ENCODE measurements around the gene LMF1.

LMF1 gene

DNA sequence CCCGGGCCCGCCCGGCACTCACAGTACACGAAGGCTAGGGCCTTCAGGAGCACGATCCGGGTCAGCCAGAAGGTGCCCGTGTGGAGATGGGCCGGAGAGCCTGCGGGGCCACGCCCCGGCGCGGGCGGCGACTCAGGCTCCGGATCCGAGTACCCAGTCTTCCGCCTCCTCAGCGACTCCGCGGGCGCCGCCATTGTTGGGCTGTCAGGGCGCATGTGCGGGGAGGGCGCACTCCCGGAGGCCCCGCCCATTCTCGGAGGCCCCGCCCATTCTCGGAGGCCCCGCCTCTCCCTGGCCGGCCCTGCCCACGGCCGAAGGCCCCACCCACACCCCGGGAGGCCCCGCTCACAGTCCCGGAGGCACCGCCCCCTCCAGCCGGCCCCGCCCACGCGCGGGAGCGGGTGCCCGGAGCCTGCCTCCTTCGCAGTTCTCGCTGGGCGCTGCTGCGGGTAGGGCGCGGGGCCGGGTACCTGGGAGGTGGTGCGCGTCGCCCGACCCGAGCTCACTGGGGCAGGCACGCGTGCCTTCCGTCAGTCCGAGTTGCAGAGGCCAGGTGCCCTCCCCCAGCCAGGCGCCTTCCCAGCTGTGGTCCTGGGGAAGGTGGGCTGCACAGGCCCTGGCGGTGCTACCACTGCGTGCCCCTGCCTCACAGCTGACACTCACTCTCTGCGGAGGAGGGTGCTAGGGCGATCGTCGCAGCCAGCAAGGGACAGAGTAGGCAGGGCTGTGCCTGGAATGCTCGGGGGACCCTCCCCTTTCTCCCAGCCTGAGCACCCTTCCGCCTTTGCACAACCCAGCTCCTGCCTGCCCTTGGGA is at the start of gene LMF1:
LMF1 (minus strand) TSS at position 219 of the 816 bp plus-strand sequence; CDS start at position 215, 4 bp downstream.
- peak; percentile 94 for DNase-seq (ENCODE audit: low spot score)

GRCh38 chr16:1020091-1020399 is 49.3 kb upstream of the LMF1 start:
- DNase-seq (ENCODE audit: low spot score): no peak

DNA sequence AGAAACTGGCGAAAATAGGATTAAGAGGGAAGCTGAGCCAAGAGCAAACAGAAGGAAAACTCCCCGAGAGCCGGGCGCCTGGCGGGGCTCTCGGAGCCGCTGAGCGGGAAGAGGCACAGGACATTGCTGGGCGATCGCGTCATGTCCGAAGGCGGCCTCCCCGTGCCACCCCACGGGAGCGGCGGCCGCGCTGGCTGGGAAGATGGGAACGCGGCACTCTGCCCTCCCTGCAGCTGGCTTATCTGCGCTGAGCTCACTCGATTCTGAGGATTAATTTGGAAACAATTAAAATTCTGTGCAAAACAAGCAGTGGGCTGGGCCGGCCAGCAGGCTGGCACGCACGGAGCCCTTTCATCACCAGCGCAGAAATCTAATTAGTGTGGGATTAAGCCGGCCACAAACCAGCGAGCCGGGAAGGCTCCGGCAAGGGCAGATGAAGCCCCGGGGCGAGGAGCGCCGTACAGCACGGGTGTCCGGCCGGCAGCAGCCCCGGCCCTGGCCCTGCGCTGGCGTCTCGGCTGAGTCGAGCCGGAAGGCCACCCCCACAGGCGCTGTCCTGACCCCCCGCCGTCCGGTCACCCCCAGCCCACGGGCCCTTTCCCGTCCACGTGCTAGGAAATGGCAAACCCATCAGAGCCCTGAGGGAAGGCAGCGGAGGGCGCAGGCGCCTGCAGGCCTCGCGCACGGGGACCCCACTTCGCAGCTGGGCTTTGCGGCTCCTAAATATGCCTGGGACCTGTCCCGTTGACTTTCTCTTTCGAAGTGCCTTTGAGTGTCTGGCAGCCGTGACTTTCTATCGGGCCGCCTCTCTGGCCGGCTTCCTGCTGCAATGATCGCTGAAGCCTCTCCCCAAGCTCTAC is 48.7 kb upstream of the LMF1 start:
- no peak for DNase-seq (ENCODE audit: low spot score)

GRCh38 chr16:1018447-1019198 is 47.8 kb upstream of the LMF1 start:
- DNase-seq (ENCODE audit: low spot score): no peak

DNA sequence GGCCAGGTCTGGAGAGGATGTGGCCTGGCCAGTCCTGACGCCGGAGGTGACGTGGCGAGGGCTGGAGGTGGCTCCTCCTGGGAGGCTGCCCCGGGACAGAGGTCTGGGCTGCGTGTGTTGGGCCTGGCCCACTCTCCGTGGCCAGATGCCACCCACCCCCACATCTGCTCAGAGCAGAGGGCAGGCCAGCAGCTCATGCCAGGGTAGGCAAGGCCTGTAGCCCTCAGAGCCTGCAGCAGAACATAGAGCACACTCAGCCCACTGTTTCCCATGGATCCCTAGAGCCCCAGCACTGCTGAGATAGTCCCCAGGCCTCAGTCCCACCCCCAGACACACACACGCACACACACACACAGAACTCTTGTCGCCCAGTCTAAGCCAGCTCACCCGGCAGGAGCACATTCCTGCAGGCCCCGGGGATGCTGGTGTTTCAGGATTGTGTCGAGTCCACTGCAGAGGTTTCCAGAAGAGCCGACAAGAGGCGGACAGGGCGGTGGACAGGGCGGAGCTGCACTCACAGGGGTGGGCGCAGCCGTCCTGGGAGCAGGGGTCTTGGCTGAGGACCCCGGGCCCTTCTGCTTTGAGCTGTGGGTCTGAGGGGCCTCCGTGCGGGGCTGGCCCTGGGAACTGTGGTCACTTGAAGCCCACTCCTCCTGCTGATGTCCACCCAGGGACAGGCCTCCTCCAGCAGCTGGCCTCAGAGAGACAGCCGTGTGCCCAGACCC is 44.1 kb upstream of the LMF1 start:
- no peak for DNase-seq (ENCODE audit: low spot score)

GRCh38 chr16:1014221-1014620 is 43.4 kb upstream of the LMF1 start:
- DNase-seq (ENCODE audit: low spot score): no peak

GRCh38 chr16:1013593-1013900 is 42.8 kb upstream of the LMF1 start:
- no peak for DNase-seq (ENCODE audit: low spot score)

DNA sequence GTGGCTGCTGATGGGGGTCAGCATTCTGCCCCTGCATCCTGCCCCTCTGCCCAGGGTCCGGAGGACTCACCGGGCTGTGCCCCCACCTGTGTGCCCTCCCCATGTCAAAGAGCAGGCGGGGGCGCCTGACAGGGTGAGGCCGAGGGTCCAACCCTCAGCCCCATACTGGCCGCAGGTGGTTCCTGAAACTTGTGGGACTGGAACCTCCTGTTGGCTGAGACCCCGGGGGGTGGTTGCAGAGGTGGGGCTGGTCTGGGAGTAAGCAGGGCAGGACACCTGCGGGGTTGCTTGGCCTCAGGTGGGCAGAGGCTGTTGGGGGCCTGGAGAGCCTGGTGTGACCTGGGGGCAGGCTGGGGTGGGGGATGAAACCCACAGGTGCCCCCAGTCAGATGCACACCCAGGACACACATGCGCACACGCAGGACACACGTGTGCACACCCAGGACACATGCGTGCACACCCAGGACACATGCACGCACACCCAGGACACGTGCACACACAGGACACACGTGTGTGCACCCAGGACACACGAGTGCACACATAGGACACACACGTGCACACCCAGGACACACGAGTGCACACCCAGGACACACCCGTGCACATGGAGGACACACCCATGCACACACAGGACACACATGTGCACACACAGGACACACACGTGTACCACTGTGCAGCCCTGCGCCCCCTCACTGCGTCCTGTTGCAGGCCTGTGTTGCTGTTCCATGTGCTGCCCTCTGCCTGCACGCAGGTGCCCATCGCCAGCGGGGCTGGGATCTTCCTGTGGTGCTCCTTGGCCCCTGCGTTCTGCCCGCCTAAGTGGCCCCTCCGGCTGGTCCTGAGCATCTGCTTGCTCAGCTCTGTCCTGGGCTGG is 42.2 kb upstream of the LMF1 start:
- no peak for DNase-seq (ENCODE audit: low spot score)

DNA sequence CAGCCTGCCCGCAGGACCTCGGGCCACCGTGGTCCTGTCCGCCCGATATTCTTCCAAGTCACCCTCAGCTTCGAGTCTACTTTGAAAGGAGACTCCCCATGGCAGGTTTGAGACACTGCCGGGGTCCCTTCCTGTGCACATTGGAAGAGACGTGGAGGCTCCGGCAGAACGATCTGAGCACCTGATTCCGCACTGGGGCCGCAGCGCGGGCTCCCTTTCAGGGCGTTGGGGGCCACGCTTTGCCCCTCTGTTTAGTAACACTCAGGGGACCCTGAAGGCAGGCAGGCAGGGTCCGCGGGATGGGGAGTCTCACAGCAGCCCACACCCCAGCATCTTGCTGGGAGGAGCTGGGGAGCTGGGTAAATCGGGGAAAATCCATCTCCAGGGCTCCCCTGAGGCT is 41.4 kb upstream of the LMF1 start:
- DNase-seq (ENCODE audit: low spot score): no peak

DNA sequence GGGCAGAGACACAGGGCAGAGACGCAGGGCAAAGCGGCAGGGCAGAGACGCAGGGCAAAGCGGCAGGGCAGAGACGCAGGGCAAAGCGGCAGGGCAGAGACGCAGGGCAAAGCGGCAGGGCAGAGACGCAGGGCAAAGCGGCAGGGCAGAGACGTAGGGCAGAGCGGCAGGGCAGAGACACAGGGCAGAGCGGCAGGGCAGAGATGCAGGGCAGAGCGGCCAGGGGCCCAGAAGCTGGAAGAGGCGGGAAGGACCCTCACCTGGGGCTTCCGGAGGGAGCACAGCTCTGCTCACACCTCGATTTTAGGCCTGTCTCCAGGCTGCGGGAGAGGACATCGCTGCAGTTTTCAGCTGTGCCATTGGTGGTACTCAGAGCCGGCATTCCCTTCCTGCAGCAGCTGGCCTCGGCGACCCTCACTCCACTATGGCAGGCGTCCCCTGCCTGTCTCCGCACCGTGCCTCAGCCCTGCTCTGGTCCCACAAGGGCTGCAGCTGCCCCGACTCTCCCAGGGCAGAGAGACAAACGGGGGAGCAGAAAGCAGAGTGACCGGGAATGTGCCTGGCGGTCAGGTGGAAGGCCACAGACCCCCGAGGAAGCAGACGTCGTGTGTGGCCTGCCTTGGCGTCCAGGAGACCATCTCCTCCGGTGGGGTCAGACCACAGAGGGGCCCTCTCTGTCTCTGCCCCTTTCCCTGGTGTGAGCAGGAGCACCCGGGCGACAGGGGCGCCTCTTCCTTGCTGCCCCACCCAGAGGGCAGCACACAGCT is 40.7 kb upstream of the LMF1 start:
- no peak for DNase-seq (ENCODE audit: low spot score)

- no peak for DNase-seq (ENCODE audit: low spot score)
Measured at GRCh38 chr16:1010815-1011214, 40.0 kb upstream of the LMF1 start.

GRCh38 chr16:1010251-1010650 is 39.5 kb upstream of the LMF1 start:
- DNase-seq (ENCODE audit: low spot score): no peak

GRCh38 chr16:1009358-1010150 is 38.8 kb upstream of the LMF1 start:
- no peak for DNase-seq (ENCODE audit: low spot score)

DNA sequence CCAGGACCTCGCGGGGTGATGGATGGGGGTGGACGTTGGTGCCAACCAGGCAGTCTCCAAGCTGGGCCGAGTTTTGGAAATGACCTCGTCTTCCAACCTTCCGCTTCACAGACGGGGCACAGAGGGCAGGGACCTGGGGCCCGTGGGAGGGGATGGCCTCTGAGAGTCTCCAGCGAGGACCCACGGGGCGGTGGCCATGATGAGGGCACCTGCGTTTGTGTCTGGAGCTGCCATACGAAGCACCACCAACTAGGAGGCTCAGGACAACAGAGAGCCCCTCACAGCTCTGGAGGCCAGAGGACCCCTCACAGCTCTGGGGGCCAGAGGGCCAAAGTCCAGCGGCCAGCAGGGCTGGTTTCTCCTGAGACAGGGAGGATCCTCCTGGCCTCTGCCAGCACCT is 37.3 kb upstream of the LMF1 start:
- no peak for DNase-seq (ENCODE audit: low spot score)

- DNase-seq (ENCODE audit: low spot score): no peak
Measured at GRCh38 chr16:1007284-1007850, 36.6 kb upstream of the LMF1 start.

- no peak for DNase-seq (ENCODE audit: low spot score)
Measured at GRCh38 chr16:1006781-1007180, 36.0 kb upstream of the LMF1 start.

GRCh38 chr16:1005286-1005685 is 34.5 kb upstream of the LMF1 start:
- DNase-seq (ENCODE audit: low spot score): no peak

DNA sequence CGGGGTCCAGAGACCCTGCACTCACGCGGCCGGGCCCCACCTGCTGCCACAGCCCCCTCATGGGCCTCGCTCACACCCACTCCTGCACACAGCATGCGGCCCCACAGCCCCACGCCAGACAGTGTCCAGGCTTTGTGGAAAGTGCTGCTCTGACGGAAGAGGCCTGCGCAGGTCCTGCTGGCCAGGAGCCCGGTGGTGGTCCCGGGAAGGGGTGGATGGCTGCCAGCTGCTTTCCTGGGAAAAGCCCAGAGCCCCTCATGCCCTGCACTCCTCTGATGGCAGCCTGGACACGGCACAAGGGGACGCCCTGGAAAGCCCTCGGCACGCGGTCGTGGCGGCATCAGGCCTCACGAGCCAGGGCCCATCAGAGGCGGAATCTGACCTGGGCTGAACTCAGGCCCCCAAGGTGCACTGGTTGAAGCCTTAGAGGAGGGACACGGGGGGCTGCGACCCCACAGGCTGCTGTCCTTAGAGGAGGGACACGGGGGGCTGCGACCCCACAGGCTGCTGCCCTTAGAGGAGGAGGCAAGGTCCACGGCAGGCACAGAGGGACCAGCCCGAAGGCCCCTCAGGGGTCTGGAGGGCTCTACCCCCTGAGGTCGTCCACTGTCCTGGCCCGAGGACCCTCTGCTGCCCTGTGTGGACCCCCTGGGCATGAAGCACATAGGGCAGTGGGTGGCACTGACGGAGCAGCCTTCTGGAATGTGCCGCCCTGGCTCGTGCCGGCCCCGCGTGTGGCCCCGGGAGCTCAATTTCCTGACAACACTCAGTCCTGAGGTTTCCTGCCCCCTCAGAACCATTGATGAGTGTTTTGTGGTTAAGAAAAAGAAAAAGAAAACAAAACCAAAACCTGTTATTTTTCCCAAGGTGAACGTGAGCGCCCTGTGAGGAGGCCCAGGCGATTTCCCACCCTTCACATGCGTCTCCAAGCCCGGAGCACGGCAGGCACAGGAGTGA is 32.9 kb upstream of the LMF1 start:
- DNase-seq (ENCODE audit: low spot score): no peak
